HG02588 (cell line): ENCODE results near the gene PRDX1.

ENCODE experiments used
- ATAC-seq: cut with Tn5 transposase; IDR thresholded peaks from one replicate; pipeline ENCODE4 v1.9.1; 2021; ENCODE audit warnings: mild to moderate bottlenecking, moderate library complexity; ENCODE audit not compliant: unreplicated experiment

Gene PRDX1

DNA sequence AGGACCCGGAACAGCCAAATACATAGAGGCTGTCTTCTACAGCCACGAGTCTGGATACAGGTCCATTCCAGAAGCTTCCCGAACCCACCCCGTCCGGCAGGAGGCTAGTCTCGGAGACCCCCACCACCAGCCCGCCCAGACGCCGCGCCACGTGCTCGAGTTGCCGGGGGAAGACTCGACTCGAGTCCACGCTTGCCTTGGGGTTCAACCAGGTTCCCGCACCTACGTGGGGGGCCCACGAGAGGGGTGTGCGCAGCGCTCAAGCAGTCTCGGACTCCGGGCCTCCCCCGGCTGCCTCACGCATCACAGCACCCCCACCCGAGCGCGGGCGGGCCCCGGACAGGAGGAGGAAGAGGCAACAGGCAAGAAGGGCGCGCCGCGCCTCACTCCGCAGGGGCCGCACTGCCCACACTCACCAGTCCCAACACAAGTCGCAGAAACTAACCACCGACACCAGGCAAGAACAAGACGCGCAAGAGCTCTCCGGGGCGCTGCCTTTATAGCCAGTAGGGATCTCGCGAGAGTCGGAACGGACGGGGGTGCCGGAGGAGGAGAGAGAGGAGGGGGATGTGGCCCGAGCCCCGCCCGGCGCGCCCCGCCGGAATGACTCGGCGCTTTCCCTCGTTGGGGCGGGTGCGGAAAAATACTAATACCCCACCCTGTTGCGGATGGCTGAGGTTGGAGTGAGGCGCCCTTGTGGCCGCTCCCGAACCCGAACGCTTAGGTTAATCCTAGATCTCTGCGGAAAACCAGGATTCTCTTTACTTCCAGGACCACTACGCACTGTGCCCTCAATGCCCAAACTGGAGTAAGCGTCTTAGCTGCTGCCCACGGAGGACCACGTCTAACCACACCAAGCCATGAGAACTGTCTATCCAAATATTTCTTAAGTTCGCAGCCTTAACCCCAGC is at the start of gene PRDX1:
TSS of gene PRDX1 (minus strand) at position 472 of the 911 bp plus-strand sequence. CDS start 2,841 bp downstream, outside the sequence.
- peak; percentile 71 for ATAC-seq

DNA sequence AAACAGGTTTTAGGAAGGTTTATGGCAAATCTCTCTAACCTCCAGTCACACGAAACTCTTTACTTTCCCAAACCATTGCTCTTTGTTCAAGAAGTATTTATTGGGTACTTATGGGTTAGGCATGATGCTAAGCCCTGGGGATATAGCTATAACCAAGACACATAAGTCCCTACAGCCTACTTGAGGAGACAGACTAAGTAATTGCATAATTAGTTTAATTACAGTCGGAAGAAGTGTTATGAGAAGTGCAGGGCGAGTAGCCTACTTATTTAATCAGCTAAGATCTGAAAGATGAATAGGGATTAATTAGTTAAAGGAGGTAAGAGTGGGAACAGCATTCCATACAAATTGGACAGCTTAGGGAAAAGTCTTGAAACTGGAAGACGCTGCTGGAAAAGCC is 48.9 kb upstream of the PRDX1 start:
- ATAC-seq, result no peak

DNA sequence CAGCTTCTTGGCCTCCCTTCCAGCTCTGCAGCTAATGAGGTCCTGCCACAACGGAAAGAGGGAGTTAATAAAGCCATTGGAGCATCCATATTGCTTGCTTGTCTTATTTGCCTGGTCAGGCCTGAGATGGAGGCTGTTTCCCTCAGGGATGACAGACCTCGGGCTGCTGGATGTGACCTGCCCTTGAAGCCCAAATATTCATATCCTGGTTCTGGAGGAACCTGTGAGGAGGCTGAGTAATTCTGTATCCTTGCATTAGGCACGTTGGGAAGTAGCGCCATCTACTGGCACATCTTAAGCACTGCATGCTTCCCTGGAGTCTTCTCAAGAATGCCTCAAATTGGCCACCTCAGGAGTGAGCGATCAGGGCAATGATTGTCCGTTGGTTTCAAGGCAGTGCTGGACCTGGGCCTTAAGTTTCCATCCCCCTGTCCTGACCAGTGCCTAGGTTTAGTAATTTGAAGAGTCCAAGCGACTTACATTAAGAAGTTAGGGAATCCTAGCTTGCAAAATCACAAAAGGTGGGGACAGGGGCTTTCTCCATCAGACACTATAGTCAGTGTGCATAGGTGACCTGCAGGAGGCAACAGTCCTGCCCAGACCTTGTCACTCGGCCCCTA is 48.4 kb upstream of the PRDX1 start:
- peak; percentile 46 for ATAC-seq

DNA sequence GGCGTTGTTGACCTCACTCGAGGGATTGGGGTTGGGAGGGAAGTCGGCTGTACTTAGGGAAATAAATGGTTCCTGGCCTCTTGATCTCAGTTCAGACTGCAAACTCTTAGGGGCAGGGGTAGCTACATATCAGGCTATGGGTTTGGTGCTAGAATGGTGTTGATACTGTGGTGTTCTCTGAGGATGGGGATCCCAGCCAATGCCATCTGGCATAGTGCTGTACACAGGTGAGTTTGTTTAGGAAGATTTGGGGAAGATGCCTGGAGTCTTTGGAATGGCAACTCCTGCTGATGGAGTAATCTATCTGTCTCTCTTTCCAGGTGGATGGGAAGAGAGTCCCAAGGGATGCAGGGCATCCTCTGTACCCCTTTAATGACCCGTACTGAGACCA is 47.9 kb upstream of the PRDX1 start:
- ATAC-seq, result no peak

DNA sequence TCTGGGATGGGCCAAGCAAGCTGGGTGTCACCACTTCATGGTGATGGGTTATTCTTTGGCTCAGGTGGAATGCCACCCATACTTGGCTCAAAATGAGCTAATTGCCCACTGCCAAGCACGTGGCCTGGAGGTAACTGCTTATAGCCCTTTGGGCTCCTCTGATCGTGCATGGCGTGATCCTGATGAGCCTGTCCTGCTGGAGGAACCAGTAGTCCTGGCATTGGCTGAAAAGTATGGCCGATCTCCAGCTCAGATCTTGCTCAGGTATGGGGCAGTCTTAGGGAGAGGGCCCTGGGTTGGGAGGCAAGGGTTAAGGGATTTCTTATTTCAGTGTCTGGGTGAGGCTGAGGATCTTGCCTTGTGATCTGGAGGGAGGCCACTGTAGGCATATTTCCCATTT is 46.7 kb upstream of the PRDX1 start:
- no peak for ATAC-seq

DNA sequence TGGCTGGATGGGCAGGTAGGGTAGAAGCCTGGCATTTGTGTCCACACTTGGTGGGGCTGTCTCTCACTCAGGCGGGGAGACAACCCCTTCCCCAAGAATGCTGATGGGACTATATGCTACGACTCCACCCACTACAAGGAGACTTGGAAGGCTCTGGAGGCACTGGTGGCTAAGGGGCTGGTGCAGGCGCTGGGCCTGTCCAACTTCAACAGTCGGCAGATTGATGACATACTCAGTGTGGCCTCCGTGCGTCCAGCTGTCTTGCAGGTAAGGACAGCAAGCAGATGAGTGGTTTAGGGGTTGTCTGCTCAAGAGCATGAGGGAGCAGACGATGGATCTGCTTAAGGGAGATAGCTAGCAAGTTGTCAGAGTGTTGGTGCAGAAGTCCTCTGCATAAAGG is 46.2 kb upstream of the PRDX1 start:
- ATAC-seq, result no peak

DNA sequence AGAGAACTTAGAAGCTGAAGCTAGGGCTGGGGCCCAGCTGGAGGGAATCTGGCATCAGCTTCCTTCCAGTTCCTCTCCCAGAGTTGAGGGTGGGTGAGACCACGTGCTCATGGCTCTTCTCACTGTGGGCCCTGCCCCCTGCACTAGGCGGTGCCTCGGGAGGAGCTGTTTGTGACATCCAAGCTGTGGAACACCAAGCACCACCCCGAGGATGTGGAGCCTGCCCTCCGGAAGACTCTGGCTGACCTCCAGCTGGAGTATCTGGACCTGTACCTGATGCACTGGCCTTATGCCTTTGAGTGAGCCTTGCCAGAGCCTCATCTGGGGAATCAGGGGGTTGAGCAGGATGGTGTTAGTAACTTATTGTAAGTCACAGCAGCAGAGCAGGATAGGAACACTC is 45.0 kb upstream of the PRDX1 start:
- no peak for ATAC-seq

DNA sequence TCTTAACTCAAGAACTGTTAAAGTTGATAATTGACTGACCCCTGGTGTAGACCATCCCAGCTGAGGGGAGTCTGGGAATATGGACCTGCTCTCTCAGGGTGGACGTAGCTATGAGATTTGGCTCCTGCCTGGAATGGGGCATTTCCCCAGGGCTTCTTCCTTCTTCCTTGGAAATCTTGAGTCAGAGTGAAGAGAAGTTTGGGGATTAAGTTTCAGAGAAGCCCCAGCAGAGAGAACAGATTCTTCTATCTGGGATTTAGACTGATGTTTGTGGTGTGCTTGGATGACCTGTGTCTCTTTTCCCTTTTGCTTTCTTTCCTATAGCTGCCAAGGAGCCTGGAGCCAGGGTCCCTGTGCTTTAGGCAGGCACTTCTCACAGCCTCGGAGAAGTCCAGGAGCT is 42.2 kb upstream of the PRDX1 start:
- ATAC-seq, result no peak

DNA sequence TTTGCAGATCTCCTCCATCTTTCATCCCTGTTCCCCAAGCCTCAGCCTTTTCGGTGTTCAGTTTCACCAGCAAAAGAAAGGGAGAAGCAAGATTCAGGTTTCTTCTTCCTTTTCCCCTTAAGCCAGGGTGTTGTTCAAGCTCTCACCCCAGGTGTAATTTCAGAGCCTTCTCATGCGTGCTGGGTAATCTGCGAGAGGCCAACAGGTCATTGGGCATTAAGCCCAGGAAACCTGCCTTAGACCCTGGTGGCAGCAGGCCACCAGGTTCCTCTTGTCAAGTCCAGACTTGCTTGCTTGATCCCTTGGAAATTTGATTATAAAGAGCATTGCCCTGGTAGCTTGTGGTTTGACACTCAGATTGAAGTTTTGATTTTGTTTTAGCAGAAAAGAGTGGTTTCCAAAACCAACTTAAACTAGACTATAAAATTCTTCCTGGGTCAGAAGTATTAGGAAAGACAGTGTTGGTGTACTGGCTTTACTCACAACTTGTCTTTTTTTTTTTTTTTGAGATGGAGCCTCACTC is 35.8 kb upstream of the PRDX1 start:
- no peak for ATAC-seq

DNA sequence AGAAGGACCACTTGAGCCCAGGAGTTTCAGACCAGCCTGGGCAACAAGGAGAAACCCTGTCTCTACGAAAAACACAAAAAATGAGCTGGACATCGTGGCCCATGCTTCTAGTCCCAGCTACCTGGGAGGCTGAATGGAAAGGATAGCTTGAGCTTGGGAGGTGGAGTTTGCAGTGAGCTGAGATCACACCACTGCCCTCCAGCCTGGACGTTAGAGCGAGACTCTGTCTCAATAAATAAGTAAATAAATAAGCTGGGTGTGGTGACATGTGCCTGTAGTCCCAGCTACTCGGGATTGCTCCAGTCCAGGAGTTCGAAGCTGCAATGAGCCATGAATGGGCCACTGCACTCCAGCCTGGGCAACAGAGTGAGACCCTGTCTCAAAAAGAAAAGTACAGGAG is 32.5 kb upstream of the PRDX1 start:
- ATAC-seq, result no peak

DNA sequence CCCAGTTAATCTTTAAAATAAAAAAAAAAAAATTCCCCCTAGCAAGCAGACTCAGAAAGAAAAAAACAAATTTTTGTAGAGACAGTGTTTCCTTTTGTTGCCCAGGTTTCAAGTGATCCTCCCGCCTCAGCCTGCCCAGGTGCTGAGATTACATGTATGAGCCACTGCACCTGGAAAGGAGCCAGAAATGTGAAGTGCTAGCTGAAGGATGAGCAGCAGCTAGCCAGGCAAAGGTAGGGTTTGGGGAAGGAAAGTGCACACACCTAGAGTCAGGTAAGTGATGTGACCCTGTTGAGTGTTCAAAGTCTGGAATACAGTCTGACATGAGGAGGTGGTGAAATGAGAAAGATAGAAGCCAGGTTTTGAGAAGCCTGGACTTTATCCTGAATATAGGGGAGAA is 30.6 kb upstream of the PRDX1 start:
- no peak for ATAC-seq

DNA sequence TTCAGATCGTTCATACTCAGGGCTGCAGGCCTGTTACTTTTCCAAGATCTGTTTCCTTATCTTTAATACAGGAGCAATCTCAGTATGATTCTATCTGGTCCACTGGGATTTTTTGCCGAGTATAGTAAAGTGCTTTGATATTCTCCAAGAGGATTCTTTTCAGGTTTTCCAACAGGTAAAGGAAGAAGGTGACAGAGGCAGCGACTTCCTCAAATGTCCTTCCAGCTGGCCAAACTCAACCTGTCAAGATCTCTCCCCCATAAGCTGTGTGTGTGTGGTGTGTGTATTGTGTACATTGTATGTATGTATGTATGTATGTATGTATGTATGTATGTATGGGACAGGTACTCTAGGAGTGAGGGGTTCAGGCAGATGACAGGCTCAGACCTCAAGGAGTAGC is 30.0 kb upstream of the PRDX1 start:
- no peak for ATAC-seq

DNA sequence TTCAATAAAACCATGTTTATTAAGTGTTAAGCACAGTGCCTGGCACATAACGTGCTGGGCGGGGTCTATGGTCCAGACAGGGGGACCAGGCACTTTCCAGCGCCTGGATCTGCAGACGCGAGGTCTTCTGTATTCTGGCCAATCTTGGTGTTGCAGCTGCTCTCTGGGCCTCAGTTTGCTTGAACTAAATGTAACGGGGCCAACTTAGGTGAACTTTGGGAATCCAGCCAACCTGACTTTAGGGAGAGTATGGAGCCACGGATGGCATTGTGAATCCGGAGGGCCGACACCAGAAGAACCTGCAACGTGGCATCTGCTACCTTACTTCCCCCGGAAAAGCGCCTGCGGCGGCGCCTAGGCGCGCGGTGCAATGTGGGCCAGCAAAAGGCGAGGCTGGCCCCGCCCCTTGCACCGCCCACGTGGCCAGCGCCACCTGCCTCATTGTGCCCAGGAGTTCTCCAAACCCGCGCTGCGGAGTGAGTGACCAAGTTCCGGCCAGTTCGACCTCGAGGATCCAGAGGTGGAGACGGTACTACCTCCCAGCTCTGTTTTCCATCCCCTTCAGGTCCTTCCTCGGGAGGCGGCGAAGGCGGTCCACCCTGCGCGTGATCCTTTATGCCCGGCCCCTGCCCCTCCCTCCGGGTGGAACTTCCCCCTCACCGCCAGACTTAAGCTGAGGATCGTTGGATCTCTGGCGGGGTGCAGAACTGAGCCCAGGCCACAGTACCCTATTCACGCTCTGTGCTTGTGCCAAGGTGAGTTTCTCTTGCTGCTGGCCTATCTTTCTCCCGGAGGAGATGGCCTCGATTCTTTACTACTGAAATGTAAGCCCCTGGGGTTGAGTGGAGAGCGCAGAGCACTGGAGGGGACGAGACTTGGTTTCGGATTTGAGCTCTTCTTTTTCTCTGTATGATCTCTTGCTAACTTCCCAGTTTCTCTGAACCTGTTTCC is 29.0 kb upstream of the PRDX1 start, which contains the start of gene AKR1A1:
TSS of gene AKR1A1 (plus strand) at position 426 of the 951 bp plus-strand sequence. CDS start 10,969 bp downstream, outside the sequence.
- ATAC-seq, result peak; percentile 85

DNA sequence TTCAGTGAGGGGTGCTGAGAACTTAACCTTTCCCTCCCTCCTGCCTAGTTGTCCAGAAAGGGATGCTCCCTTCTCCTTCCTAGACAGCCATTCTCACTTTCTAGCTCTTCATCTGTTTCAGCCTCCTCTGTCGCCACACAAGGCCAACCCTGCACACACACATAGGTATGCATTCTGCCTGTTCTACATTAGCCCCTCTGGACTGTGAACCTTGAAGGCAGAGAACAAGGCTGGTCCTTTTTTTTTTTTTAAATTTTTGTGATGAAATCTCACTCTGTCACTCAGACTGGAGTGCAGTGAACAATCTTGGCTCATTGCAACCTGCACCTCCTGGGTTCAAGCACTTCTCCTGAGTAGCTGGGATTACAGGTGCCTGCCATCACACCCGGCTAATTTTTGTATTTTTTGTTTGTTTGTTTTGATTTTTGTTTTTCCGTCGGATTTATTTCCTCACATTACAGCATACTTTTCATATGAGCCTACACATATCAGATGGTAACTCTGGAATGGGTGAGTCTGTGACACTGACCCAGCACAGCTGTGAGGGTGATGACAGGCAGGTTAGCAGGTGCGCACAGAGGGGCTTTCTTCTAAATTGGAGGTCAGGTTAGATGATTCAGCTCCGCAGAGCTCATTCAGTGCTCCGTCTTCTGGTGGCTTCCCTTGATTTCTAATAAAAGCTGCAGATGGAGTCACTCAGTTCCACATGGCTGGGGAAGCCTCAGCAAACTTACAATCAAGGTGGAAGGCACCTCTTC is 24.0 kb upstream of the PRDX1 start:
- ATAC-seq, result no peak

DNA sequence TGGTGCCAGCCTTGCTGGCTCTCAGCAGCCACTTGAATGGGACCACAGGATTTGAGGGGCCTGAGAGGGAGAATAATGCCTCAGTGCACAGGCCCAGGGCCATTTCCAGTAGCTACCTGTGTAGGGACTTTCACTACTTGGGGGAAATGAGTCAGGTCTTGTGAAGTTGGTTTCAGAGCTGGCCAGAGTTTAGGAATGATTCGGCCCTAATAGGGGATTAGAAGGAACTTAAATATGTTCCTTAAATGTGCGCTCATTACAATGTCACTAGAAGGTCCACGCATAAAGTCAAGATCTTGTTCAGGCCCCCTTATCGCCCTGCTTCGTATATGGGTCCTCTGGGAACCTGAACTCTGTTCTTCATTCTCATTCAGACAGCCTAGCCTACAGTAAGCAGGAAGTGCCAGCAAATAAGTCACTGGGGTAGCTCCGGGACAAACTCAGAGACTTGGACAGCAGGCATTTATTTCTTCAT is 23.4 kb upstream of the PRDX1 start:
- ATAC-seq, result no peak

DNA sequence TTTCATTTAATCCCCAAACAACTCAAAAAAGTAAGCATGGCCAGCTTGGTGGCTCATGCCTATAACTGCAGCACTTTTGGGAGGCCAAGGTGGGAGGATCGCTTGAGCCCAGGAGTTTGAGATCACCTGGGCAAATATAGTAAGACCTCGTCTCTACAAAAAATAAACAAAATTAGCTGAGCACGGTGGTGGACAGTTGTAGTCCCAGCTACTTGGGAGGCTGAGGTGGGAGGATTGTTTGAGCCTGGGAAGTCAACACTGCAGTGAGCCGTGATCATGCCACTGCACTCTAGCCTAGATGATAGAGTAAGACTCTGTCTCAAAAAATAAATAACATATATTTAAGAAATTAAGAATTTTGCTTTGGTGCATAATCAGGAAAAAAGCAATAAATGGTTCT is 22.8 kb upstream of the PRDX1 start:
- no peak for ATAC-seq

DNA sequence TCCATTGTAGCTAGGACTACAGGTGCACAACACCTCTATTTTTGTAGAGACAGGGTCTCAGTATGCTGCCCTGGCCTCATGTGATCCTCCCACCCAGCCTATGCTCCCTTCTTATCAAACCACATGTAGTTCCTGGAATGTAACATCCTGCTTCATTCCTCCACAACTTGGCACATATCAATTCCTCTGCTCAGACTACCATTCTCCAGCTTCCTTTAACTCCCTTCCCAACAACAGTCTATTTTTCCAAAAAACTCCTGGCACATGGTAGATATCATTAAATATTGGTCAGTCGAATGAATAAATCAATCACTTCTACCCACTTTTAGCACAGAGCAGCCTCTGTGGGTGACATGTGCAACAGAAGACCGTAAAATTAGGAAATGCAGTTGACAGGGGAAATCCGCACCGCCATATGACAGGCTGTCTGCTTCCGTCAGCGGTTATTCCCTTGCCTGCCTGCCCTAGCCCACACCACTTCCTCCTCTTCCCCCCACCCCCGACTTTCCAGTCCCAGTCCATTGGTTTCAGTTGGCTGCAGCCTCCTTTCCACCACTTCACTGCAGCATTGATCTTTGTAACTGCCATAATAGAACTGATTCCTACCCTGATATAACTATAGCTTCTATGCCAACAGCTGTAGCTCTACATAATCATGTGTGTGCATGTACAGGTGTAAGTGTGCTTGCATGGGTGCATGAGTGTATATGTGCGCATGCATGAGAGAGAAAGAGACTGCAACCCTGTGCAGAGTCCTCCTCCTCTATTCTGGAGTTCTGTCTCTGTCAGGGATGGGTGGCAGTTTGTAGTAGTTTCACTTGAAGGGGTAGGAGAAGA is 22.1 kb upstream of the PRDX1 start:
- no peak for ATAC-seq

DNA sequence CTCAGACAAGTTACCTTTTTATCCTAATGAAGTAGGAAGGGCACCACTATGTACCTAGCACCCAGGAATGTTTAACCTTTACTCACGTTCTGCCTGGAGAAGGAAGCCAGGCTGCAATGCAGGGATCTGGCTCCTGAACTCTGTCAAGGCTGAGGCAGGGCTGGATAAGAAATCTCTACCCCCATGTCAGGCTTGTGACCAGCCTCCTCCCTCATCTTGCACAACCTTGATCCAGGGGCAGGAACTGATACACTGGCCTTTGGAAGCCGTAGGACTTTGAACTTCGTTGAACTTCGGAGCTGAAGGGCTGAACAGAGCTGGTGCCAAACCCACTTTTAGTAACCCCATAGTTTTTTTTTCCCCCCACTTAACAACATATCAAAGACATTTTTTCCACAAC is 20.9 kb upstream of the PRDX1 start:
- ATAC-seq, result no peak

DNA sequence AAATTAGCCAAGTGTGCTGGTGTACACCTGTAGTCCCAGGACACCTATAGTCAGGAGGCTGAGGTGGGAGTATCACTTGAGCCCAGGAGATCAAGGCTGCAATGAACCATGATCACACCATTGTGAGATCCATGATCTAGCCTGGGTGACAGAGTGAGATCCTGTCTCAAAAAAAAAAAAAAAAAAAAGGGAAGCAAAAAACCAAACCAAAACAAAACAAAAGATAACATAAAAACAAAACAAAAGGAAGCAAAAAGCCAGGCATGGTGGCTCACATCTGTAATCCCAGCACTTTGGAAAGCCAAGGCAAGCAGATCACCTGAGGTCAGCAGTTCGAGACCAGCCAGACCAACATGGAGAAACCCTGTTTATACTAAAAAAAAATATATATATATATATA is 19.5 kb upstream of the PRDX1 start:
- no peak for ATAC-seq
